GM19372 (cell line): ENCODE measurements around the gene FAM78A.
"Not testable (repeated sequence)": the region's sequence is repeated elsewhere in the genome, so short reads cannot be mapped to it uniquely, and the experiment has no call there.

Experiments
- ATAC-seq: cut with Tn5 transposase; IDR thresholded peaks from one replicate; pipeline ENCODE4 v1.9.1; 2021; ENCODE audit warnings: mild to moderate bottlenecking, low read depth, moderate library complexity; ENCODE audit not compliant: unreplicated experiment

FAM78A gene

GRCh38 chr9:131270171-131271015 lies 5.9 kb downstream of the FAM78A start:
- ATAC-seq = no peak

DNA sequence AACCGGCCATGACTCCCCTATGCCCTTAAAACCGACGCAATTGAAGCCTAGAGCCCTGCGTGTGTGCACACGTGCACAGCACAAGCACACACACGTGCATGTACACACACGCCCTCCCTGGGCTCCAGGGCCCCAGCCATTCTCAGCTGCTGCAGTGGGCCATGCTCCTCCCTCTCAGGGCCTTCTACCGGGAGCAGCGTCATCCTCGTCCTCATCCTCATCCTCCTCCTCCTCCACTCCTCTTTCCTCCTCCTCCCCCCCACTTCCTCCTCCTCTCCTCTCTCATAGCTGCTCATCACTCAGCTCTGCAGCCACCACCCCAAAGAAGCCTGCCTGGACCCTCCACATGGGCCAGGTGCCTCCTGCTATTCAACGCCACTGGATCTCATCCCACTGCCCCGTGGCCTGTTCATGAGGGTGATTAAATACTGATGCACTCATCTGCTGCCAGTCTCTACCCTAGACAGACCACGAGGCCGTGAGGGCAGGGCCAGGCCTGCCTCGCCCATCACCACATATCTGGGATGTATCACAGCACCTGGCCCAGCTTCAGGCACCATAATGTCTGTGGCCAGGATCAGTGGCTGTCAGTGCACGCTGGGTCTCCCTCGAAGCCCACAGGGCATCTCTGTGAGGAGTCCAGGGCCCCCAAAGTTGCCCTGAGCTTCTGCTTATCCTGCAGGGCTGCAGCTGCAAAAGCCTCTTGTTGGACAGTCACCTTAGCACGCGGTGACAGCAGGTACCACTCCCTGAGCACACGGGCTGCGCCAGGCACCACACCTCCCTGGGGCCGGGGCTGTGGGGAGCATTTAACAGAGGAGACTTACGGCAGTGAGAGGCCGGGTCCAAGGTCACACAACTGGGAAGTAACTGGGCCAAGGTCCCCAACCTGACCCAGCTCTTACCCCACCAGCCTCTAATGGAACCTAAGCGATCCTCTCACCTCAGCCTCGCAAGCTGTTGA lies 9.8 kb downstream of the FAM78A start:
- ATAC-seq = no peak

DNA sequence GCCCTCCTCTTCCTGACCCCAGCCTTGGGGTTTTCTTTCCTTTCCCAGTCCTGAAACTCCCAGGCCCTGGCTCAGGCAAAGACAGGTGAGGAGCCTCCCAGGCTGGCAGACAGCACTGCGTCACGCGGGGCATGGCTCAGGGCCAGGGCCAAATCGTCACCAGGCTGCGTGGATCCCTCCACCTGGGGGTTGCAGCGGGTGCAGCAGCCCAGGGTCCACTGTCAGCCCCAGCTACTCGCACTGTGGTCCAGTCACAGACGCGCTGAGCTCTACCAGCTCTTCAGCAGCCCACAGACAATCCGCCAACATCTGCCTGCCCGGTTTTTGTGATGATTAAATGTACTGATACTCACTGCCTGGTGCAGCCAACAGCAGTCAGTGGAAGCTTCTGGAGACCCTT lies 12.1 kb downstream of the FAM78A start:
- ATAC-seq = no peak

- ATAC-seq = no peak
Measured at GRCh38 chr9:131263701-131264100, 12.6 kb downstream of the FAM78A start.

GRCh38 chr9:131263033-131263343 lies 13.3 kb downstream of the FAM78A start:
- ATAC-seq = not testable (repeated sequence)

DNA sequence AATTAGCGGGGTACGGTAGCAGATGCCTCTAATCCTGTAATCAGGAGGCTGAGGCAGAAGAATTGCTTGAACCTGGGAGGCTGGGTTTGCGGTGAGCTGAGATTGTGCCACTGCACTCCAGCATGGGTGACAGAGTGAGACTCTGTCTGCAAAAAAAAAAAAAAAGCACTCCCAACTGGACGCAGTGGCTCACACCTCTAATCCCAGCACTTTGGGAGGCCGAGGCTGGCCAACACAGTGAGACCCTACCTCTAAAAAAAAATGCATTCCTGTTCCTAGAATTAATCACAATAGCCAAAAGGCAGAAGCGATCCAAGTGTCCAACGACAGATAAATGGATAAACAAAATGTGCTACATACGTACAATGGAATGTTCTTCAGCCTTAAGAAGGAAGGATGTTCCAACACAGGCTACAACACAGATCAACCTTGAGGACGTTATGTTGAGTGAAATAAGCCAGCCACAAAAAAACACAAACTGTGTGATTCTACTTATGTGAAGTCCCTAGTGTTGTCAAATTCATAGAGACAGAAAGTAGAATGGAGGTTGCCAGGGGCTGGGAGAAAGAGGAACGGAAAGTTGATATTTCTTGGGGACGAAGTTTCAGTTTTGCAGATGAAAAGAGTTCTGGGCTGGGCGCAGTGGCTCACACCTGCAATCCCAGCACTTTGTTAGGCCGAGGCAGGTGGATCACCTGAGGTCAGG lies 13.8 kb downstream of the FAM78A start:
- ATAC-seq = no peak

DNA sequence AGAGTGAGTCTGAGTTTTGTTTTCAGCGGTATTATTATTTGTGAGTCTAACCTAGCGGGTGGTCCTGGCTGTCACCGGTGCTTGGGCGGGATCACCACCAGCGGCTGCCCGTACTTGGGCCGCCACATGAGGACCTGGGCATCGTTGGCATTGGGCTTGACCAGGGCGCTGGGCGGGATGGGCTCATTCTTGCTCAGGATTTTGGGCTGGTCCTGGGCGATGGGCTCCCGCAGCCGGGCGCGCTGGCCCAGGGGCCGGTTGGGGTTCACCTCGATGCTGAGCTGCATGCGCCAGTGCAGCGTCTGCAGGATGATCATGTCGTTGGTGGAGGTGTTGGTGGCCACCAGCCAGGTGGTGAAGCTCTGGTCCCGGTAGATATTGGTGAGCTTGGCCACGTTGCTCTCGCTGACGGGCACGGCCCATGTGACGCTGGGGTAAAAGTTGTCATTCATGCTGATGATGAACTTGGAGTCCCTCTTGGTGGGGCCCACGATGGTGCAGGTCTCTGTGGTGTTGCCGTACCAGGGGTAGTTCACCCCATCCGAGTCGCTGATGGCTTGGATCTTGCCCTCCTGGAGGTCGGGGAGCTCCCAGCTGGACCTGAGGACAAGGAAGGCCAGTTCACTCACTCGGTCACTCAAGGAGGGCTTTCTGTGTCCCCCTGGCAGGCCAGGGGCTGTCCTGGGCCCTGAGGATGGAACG lies 15.4 kb downstream of the FAM78A start:
- no peak for ATAC-seq

DNA sequence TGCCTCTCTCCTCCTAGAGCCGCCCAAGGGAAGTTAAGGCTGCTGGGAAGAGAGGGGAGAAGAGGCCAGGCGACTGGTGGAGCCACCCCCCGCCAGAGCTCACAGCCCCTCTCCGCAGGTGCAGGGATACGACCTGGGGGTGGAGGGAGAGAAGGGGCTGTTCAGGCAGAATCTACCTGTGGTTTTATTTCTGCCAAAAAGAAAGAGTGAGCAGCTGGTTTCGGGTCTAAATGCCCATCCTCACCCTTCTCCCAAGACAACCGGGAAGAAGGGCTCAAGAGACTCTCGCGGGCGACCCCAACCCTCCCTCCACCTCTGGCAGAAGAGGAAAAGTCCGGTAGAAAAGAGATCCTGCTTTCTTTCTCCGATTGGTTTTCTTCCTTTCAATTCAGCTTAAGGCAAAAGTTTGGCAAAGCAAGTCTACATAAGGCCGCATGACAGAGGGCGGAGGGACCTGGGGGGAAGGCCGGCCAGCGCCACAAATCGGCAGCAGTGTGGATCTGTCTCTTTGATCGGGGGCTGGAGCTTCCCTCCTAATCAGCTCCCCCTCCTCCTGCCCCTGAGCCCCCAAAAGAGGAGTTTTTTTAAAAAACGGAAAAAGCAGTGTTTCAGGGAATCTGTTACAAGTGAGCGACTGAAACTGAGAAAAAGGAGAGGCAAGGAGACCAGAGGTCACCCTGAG lies 16.3 kb downstream of the FAM78A start:
- ATAC-seq = no peak

DNA sequence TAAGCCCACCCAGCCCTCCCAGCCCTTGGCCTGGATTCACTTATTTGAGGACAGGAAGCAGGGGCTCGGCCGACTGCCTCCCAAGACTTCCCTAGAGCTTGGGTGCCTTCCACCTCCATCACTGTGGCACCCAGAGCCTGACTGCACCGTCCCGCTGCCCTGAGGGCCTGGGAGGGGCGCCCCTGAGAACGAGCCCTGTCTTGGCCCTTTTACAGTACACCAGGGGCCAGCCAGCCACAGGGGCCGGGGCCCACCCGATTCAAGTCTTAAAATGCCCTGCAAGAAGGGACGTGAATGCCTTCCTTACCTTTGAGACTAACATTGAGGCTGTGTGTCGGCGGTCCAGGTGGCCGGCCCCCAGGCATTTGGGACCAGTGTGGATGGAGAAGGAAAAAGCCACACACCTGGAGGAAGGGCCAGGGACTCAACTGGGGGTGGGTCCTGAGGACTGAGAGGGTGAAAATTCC lies 16.8 kb downstream of the FAM78A start:
- ATAC-seq = no peak

DNA sequence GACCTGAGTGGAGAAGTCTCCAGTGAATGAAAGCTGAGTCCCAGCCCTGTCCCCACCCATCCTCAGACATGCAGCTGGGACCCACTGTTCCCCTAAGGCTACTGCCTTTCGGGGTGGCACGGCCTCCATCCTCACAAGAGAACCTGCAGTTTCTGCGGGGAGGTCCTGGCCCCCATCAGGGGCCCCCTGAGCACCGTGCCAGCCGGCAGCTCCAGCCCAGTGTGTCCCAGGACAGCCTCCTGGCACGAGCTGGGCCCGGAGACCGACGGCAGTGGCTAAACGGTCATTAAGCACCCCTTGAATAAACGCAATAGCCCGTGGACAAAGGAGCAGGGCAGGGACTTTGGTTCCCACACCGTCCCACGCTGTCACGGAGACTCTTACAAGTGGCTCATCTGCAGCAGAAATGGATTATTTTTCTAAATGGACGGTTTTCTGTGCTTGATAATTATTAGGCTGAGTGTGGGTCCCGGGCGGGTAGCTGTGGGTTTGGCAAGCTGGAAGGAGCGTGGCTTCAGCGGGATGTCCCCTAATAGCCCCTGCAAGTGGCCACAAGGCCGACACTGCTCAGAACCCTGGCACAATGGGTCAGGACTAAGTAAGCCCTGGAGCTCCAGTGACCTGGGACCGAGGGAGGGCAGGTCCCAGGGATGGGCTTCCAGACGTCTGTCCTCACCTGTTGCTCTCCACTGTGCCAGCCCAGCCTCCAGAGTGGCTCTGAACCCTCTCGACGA lies 17.4 kb downstream of the FAM78A start:
- ATAC-seq = no peak

GRCh38 chr9:131258186-131258585 lies 18.1 kb downstream of the FAM78A start:
- no peak for ATAC-seq

GRCh38 chr9:131257266-131258025 lies 18.9 kb downstream of the FAM78A start:
- ATAC-seq = no peak

DNA sequence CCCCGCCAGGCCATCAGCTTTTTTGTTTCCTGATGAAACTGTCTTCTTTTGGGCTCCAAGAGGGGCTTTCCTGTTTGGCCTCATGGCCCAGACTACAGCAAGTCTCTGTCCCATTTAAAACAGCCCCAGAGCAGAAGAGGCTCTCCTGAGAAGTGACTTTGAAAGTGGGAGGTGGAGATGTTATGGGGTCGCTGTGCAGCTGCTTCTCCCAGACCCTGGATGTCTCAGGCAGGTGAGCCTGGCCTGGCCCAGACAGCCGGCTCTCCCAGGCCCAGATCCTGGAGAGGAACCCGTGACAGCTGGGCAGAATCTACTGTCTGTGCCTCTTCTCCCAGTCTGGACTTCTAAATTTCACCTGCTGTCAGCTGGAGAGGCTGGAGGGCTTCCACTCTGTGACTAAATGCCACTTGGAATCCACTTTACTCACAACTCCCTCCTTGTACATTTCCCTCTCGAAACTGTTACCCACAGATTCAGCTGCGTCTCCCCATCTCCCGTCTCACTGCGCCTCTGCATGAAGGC lies 20.6 kb downstream of the FAM78A start:
- ATAC-seq = no peak

DNA sequence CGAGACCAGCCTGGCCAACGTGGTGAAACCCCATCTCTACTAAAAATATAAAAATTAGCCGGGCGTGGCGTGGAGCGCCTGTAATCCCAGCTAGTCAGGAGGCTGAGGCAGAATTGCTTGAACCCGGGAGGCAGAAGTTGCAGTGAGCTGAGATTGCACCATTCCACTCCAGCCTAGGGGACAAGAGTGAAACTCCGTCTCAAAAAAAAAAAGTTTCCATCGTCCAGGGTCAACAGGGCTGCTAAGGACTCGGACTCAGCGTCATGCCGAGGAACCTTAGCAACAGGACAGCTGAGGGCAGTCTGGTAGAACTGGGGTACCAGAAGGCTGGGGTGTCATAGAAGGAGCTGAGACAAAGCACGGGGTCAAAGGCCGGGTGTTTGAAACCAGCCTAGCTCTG lies 21.7 kb downstream of the FAM78A start:
- no peak for ATAC-seq

DNA sequence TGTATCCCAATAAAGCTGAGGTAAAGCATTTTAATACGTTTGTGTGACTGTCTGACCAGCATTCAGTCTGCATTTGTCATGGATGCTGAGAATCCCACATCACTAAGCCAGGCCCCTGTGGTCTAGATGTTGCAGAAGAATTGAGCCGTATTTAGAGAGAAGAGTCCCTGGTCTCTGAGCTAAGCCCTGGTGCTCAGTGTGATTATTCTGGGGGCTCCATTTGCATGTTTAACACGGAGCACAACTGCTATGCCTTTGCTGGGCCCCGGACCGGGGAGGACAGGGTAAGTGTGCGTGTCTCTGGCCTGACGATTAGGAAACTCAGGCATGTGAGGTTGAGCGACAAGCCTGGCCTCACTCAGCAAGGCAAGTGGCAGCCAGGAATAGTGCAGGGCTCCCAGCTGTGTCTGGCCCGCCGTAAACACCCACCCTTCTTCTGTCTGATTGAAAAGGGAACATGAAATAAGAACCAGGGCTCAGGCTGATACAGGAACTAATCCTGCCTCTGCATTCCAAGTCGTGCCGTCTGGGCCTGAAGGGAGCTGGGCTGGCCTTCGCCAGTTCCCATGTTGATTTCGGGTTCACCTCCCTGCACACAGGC lies 22.3 kb downstream of the FAM78A start:
- no peak for ATAC-seq

- no peak for ATAC-seq
Measured at GRCh38 chr9:131252120-131252519, 24.2 kb downstream of the FAM78A start.

DNA sequence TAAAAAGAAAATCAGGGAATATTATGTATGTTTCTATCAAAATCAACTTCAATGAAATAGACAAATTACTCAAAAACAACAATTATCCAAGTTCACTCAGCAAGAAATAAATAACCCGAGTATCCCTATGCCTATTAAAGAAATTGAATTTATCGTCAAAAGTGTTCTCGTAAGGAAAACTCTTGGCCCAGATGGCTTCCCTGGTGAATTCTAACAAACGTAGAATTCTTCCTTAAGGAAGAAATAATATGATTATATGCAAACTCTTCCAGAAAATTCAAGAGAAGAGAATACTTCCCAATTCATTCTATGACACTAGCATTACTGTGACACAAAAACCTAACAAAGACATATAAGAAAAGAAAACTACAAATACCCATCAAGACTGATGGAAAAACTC lies 29.7 kb downstream of the FAM78A start:
- ATAC-seq = no peak

DNA sequence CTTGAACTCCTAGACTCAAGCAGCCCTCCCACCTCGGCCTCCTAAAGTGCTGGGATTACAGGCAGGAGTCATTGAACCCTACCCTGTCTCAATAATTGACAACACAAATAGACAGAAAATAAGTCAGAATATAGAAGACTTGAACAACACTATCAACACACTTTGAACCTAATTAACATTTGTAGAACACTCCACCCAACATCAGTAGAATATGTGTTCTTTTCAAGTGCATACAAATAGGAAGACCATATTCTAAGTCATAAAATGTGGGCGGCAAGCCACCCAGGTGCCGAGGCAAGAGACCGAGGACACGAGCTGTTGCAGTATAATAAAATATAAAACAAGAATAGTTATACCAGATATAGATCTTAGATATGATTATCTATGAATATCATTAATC lies 32.0 kb downstream of the FAM78A start:
- ATAC-seq = not testable (repeated sequence)
